Stomach (tissue), 9 donors: ENCODE results near the gene AKT1. TPM values are rescaled to one million over a fixed set of nuclear protein-coding genes. Genes with fewer than 3 reads are reported as not detected.
"Not testable (repeated sequence)": the region's sequence is repeated elsewhere in the genome, so short reads cannot be mapped to it uniquely, and the experiment has no call there.

Experiments
- DNase-seq, 2 donors: peaks; one replicate each; pipeline versions ENCODE4 v3.0.0 to v3.0.0-alpha.2; 2013 to 2019
- H3K27ac ChIP-seq, 5 donors: fragments of 200-600 bp in 4 of 5; sonication (generic) in 4 of 5; one replicate each; pipeline ENCODE4 v1.5.1; 2013 to 2019; ENCODE audit warnings: mild to moderate bottlenecking in 1 of 5, moderate library complexity in 1 of 5
- H3K27me3 ChIP-seq, 3 donors: fragments of 200-600 bp; sonication (generic); one replicate each; pipeline ENCODE4 v1.5.1; 2017 to 2019; ENCODE audit warnings: mixed run types in 1 of 3
- H3K36me3 ChIP-seq, 4 donors: fragments of 200-600 bp; sonication (generic); 1 replicate in 3 of 4; 2 replicates in 1 of 4; pipeline ENCODE4 v1.5.1; 2016 to 2019
- H3K4me1 ChIP-seq, 4 donors: fragments of 200-600 bp; sonication (generic); one replicate each; pipeline ENCODE4 v1.5.1; 2016 to 2019
- H3K4me3 ChIP-seq, 4 donors: fragments of 200-600 bp; sonication (generic) in 3 of 4; one replicate each; pipeline ENCODE4 v1.5.1; 2016 to 2019; ENCODE audit warnings: mild to moderate bottlenecking in 1 of 4
- H3K9me3 ChIP-seq, 4 donors: fragments of 200-600 bp; sonication (generic); one replicate each; pipeline ENCODE4 v1.5.1; 2016 to 2019
- EP300 ChIP-seq: sonication (generic); formaldehyde crosslinking; IDR thresholded peaks from one replicate; pipeline ENCODE4 v1.6.1; 2017; ENCODE audit warnings: antibody characterized with exemption
- POLR2A ChIP-seq, 4 donors: fragments of 450-650 bp; IDR thresholded peaks; one replicate each; pipeline ENCODE4 v1.6.1; 2016; ENCODE audit warnings: antibody characterized with exemption in 4 of 4, control low read depth in 2 of 4, mild to moderate bottlenecking in 1 of 4, moderate library complexity in 1 of 4
- POLR2AphosphoS5 ChIP-seq, 3 donors: sonication (generic); formaldehyde crosslinking; IDR thresholded peaks; one replicate each; pipeline ENCODE4 v1.6.1; 2016; ENCODE audit warnings: antibody characterized with exemption in 3 of 3
- WGBS, 5 donors: extraction: QIAGEN DNeasy Blood & Tissue Kit in 3 of 5; methylation state at CpG; one replicate each; pipeline versions ENCODE4 v1.1.5 to v1.1.7; 2013 to 2018; 5-methylcytosine and 5-hydroxymethylcytosine counted together
- intact Hi-C: fragments of 100-400 bp; cut with DNase I; formaldehyde crosslinking; loops from one replicate; pipeline ENCODE4 v1.15.1; 2023; ENCODE audit warnings: low total_unique reads
- polyA plus RNA-seq, 3 donors: library from polyadenylated mRNA; stranded (reverse); fragments of 200-250 nt; gene quantifications; one replicate each; pipeline ENCODE4 v1.2.3, GENCODE V29; 2013
- total RNA-seq, 5 donors: library from RNA; depleted of rRNA; stranded (reverse); fragments of >200 nt; gene quantifications; one replicate each; pipeline versions ENCODE4 v1.1.0 to v1.2.3, GENCODE V29; 2014 to 2016
- TF ChIP-seq, protein P1 (sequence below), 7 experiments: fragments of 450-650 bp in 4 of 7; fragments of 200-600 bp in 3 of 7; sonication (generic) in 3 of 7; IDR thresholded peaks; one replicate each; pipeline ENCODE4 v1.5.1; 2016 to 2019; ENCODE audit warnings: antibody characterized with exemption in 7 of 7, control low read depth in 2 of 7, mild to moderate bottlenecking in 1 of 7
- donor health status: healthy with polysubstance abuse.
- donor health status: Bipolar disorder and iron deficiency.
- donor health status: healthy.

Gene AKT1
- total and polyA plus RNA-seq, 8 donors: 85.2 to 292 (median 113) TPM

DNA sequence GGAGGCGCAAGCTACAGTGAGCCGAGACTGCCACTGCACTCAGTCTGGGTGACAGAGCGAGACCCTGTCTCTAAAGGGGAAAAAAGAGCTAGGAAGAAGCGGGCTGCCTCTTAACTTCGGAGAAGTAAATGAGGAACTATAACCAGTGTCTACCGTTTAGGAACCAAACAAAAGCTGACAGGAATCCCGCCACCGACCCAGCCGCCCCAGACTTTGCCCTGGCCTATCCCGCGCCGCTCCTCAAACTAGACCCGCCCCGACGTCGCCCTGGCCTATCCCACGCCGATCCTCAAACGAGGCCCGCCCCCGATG, 43.2 kb downstream of the AKT1 start:
- TF ChIP-seq, protein P1, sequence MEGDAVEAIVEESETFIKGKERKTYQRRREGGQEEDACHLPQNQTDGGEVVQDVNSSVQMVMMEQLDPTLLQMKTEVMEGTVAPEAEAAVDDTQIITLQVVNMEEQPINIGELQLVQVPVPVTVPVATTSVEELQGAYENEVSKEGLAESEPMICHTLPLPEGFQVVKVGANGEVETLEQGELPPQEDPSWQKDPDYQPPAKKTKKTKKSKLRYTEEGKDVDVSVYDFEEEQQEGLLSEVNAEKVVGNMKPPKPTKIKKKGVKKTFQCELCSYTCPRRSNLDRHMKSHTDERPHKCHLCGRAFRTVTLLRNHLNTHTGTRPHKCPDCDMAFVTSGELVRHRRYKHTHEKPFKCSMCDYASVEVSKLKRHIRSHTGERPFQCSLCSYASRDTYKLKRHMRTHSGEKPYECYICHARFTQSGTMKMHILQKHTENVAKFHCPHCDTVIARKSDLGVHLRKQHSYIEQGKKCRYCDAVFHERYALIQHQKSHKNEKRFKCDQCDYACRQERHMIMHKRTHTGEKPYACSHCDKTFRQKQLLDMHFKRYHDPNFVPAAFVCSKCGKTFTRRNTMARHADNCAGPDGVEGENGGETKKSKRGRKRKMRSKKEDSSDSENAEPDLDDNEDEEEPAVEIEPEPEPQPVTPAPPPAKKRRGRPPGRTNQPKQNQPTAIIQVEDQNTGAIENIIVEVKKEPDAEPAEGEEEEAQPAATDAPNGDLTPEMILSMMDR (IDR thresholded peaks at IDR 0.05): no peak
- no peak for TF ChIP-seq EP300
- no peak for TF ChIP-seq POLR2A (IDR thresholded peaks at IDR 0.05)
- no peak for TF ChIP-seq POLR2AphosphoS5 (IDR thresholded peaks at IDR 0.05)
- Histone ChIP-seq H3K27me3 (no peaks in the 10 kb centered on the region), H3K27ac (peak overlapping the region; percentile 75 to 92 (median 91)), H3K36me3 (peaks cover 18 to 23% (median 23%) of the 10 kb centered on the region in 4 donors), H3K4me1 (peaks cover 49 to 73% (median 63%) of the 10 kb centered on the region in 4 donors), H3K4me3 (peak overlapping the region; percentile 64 to 99 (median 92)), H3K9me3 (no peaks in the 10 kb centered on the region)
- intact Hi-C loops: no loop called here
- WGBS, 5 donors: 3 to 6% (median 5%) methylated on average over 7 to 21 of the region's 21 CpGs
- no peak for DNase-seq

DNA sequence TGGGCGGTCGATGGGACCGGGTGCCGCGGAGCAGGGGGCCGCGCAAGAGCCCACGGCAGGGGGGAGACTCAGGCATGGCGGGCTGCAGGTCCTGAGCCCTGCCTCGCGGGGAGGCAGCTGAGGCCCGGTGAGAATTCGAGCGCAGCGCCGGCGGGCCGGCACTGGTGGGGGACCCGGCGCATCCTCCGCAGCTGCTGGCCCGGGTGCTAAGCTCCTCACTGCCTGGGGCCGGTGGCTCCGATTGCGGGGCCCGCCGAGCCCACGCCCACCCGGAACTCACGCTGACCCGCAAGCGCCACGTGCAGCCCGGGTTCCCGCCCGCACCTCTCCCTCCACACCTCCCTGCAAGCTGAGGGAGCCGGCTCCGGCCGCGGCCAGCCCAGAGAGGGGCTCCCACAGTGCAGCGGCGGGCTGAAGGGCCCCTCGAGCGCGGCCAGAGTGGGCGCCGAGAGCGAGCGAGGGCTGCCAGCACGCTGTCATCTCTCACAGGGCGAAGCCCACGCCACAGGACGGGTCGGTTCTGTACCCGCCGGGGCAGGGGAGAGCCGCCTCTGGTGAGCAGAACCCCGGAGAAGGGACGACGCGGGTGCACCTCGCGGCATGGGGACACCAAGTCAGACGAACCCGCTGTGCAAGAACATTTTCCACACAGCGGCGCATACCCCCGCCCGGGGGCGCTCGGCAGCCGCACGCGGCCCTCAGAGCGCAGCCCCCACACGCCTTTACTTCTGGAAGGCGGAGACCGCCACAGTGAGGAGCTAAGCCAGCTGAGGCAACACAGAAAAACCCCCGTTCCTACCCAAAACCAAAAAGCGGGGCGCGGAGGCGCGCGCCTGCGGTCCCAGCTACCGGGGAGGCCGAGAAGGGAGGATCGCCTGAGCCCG, 43.8 kb downstream of the AKT1 start:
- peaks cover 13 to 17% (median 17%) of the 10 kb centered on the region in 4 donors for H3K36me3 ChIP-seq
- peak overlapping the region; percentile 75 to 92 (median 91) for H3K27ac ChIP-seq
- H3K27me3 ChIP-seq: no peaks in the 10 kb centered on the region
- peak in 1 of 2 donors; percentile 16 for DNase-seq
- intact Hi-C loops: no loop called here
- peak overlapping the region; percentile 64 to 99 (median 92) for H3K4me3 ChIP-seq
- WGBS, 5 donors: 76 to 84% (median 80%) methylated on average over 46 to 90 of the region's 90 CpGs
- peaks cover 55 to 77% (median 69%) of the 10 kb centered on the region in 4 donors for H3K4me1 ChIP-seq
- no peaks in the 10 kb centered on the region for H3K9me3 ChIP-seq
- TF ChIP-seq POLR2A (IDR thresholded peaks at IDR 0.05): no peak
- TF ChIP-seq, protein P1 (IDR thresholded peaks at IDR 0.05): no peak
- no peak for TF ChIP-seq POLR2AphosphoS5 (IDR thresholded peaks at IDR 0.05)
- TF ChIP-seq EP300: no peak

DNA sequence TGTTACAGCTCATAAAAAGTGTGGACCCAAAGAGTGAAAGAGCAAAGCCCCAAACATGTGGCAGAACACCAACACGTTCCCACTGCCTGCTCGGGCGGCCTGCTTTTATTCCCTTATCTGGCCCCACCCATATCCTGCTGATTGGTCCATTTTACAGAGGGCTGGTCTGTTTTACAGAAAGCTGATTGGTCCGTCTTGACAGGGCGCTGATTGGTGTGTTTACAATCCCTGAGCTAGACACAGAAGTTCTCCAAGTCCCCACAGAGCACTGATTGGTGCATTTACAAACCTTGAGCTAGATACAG, 44.8 kb downstream of the AKT1 start:
- WGBS, 5 donors: 73 to 92% (median 81%) methylated on average over 5 of the region's 5 CpGs
- H3K27me3 ChIP-seq, H3K36me3 ChIP-seq, DNase-seq, H3K4me3 ChIP-seq, intact Hi-C loops, H3K9me3 ChIP-seq, H3K27ac ChIP-seq: not testable (repeated sequence)
- H3K4me1 ChIP-seq: peaks cover 62 to 77% (median 74%) of the 10 kb centered on the region in 4 donors

DNA sequence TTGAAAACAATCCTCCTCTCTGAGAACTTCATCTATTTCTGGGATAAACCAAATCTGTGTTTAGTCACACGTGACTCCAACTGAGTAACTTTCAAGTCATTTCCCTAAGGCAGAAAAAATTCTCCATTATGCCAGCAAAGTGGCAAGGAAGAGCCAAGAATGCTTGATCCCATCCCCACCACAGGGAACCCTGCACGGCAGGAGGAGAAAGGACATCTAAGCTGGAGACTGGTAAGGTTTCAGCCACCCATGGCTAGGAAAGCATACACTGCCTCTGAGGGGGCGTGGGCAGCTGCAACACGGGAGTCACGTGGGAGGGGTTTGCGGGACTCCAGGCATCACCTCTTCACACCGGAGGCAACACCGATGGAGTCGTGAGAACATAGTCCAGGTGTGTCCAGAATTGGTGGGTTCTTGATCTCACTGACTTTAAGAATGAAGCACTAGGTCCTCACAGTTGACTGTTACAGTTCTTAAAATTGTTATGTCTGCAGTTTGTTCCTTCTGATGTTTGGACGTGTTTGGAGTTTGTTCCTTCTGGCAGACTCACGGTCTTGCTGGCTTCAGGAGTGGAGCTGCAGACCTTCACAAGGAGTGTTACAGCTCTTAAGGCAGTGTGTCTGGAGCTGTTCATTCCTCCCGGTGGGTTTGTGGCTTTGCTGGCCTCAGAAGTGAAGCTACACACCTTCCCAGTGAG, 45.3 kb downstream of the AKT1 start:
- 69 to 86% (median 79%) methylated on average over 12 of the region's 12 CpGs for WGBS, 5 donors
- no peaks in the 10 kb centered on the region for H3K27me3 ChIP-seq
- H3K4me1 ChIP-seq: peaks cover 61 to 76% (median 73%) of the 10 kb centered on the region in 4 donors
- TF ChIP-seq POLR2A (IDR thresholded peaks at IDR 0.05): no peak
- TF ChIP-seq POLR2AphosphoS5 (IDR thresholded peaks at IDR 0.05): no peak
- no peak for TF ChIP-seq EP300
- TF ChIP-seq, protein P1 (IDR thresholded peaks at IDR 0.05): no peak
- H3K36me3 ChIP-seq: peaks cover 0 to 2% (median 1%) of the 10 kb centered on the region in 4 donors
- H3K4me3 ChIP-seq: no peak overlapping the region
- H3K27ac ChIP-seq: peak overlapping the region in 2 of 5 donors; percentile 60 to 78
- DNase-seq: no peak
- intact Hi-C loops: no loop called here
- no peaks in the 10 kb centered on the region for H3K9me3 ChIP-seq
